Fibroblast of skin of left quadriceps (primary cell): ENCODE measurements around the gene QKI.
A peak's percentile ranks its signal among the peaks of the same experiment; 100 is the strongest.

Source experiments
- DNase-seq, 2 experiments: peaks; one replicate each; pipeline ENCODE4 v3.0.0-alpha.2; 2013; ENCODE audit warnings: low read depth in 2 of 2

The QKI gene

DNA sequence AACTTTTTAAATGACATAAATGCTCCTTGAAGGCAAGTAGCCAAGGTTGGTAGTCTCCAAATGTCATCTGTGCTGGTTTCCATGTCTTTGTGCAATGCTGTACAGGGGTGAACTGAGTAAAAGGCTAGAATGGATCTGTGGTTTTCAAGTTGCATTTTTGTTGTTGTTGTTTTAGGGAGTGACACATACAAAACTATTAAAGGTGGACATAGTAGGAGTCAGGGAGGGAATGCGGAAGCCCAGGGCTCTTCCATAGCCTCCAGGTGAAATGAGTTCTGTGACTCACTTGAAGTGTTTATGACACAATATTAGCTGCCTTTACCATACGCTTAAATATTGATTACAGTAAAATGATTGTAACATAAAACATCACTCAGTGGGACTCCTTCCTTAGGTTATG, 22.5 kb upstream of the QKI start:
- DNase-seq = no peak

DNA sequence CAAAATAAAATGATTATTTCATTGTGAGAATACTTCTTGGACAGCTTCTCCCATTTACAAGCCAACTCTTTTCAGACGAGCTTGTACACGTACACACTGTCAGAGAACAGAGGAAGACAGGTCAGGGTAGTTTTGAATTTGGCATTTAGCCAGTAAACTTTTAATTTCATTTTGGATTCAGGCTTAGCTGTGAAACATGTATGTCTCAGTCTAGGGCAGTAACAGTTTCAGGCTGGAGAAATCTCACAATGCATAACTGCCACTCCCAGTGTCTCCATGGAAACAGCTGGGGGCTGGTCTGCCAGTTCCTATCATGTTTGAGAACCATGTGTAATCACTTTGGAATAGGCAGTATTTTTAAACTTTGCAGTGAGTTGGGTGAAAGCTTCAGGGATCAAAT, 22.0 kb upstream of the QKI start:
- no peak for DNase-seq

DNA sequence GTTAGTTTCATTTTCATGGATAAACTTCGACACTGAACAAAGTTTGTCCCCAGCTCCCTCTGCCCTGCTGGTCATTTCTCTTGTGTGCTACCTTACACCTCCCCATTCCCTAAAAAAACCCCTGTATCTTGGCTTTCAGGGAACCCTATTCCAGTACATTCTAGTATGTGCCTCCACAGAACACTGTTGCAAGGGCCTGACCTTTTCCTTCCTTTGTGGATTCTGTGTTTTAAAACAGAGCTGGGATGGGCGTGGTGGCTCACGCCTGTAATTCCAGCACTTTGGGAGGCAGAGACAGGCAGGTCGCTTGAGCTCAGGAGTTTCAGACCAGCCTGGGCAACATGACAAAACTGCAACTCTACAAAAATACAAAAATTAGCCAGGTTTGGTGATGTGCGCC, 20.6 kb upstream of the QKI start:
- DNase-seq = no peak

GRCh38 chr6:163394659-163395058, 19.9 kb upstream of the QKI start:
- no peak for DNase-seq

GRCh38 chr6:163395122-163395830, 19.2 kb upstream of the QKI start:
- no peak for DNase-seq

DNA sequence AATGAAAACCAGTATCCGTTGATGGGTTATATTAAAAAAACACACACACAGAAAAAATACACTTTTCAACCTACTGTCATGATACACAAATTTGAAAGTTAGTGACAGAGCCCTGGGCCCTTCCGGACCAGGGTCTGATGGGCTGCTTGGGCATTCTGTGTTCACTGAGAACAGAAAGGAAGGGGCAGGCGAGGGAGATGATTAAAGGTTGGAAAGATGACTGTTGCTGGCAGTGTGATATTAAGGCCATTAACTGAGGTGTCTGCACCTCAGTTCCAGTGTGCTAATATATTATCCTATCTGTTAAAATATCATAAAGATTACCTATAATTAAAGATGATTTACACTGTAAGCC, 18.7 kb upstream of the QKI start:
- no peak for DNase-seq

DNA sequence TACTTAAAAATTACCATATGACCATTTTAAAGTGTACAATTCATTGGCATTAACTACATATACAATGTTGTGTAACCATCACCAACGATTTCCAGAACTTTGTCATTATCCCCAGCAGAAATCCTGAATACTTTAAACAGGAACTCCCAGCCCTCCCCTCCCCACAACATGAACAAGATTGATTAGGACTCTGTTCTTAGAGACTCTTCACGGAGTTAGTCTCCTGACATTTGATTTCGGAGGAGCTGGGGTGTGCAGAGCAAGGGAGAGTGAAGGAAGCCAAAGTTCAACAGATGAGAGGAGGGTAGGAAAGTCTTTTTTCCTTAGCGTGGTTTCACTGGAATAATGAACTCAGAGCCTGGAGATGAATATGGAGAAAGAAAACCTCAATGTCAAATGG, 17.2 kb upstream of the QKI start:
- no peak for DNase-seq

- no peak for DNase-seq
Observed at GRCh38 chr6:163398115-163398514, 16.4 kb upstream of the QKI start.

DNA sequence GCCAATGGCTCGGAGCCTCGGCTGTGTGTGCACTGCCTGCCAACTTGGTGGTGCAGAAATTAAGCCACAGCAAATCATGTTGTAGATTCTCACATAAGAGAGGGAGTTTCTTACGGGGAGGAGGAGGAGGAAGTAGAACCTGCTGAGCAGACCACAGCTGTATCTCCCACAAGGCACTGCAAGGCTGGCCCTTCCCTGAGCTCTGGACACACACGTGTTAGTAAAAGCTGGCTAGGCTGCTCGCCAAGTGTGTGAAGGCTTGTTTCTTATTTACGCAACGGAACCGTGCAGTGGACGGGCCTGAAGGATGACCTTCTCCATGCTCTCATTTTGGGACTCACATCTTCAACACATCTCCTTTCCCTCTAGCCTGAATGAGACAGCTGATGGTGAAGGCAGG, 15.7 kb upstream of the QKI start:
- no peak for DNase-seq

DNA sequence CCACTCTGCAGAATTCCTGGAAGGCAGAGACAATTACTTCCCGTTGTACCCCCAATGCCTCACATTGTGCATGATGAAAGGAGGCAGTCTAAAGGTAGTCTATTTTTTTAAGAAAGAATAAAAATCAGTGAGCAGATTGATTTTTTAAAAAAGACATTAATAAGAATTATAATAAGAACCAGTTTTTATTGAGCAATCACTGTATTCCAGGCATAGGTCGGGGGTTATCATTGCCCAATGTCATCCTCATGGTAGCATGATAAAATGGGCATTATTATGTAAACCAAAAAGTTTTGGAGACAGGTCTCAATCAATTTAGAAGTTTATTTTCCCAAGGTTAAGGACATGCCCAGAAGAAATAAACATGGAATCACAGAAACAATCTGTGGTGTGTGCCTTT, 14.0 kb upstream of the QKI start:
- DNase-seq = no peak

- no peak for DNase-seq
Observed at GRCh38 chr6:163401039-163401885, 13.3 kb upstream of the QKI start.

DNA sequence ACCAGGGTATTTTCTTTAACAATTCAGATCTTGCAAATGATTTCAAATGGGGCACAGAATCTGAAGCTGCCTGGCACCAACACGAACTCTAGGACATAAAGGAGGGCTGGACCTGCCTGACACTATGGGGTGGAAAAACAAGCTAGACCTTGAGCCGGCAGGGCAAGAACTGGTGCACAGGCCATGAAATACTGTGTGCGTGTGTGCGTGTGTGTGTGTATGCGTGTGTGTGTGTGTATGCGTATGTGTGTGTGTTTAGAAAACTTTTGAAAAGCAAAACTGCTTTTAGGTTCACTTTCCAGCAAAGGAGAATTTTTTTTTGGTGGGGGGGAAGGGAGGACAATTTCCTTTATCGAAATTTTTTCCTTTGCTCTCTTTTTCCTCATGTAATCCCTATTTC, 11.9 kb upstream of the QKI start:
- no peak for DNase-seq

DNA sequence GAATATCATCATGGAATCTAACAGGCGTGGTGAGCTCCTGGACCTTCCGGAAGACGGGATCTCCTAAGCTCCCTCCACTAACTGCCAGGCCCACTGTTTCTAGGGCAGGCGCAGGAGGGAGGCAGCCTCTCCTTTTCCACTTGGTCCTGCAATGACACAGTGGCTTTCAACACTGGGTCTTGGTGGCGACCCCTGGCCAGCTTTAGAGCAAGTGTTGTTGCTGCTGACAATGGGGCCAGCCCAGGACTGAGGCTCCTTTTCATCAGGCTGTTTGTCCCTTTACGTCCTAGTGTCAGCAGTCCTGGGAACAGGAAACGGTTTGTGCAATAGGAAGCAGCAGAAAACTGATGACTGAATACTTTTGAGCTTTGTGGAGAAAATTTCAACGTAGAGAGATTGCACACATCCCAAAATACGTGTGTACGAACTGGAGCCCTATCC, 9.7 kb upstream of the QKI start:
- no peak for DNase-seq

- no peak for DNase-seq
Observed at GRCh38 chr6:163405412-163406309, 8.9 kb upstream of the QKI start.

DNA sequence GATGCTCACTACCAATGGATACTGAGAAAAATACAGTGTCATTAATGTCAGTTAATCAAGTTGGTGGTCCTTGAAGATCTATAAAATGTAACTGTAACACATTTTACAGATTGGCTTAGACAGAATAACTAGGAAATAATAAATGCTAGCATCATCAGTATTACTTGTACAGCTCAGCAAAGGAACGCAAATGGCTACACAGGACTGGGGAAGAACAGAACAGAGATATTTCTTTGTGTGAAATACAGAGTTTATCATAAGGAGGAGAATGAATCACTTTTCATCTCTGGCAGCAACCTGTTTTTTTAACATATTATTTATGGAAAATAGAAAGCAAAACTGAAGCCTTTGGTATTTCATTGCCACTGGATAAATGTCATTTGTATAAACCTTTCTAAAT, 8.2 kb upstream of the QKI start:
- DNase-seq = no peak

- no peak for DNase-seq
Observed at GRCh38 chr6:163406830-163407229, 7.7 kb upstream of the QKI start.

DNA sequence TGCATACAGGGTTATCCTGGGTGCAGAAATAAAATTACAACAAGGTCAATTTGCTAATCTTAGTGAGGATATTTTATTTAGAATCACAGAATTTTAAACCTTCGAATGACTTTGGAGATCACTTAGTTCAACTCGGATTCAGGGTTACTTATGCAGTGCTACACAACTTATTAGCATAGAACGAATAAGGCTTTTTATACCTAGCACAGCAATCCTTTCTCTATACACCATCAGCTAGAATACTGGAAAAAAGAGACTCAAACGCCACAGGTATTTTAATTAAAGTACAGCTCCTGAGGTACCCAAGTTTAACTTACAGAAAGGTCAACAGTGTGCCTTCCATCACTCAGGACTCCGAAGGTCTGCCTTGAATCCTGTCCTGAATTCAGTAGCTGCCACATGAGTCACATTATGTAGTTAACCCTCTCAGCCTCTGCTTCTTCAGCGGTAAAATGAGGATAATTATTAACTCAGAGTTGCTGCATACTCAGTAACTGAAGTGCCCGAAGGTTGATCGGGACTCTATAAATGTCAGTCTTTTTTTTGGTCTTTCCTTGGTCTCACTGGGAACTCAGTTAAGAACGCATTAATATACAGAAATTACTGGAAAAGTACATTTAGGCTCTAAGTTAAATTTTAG, 6.0 kb upstream of the QKI start:
- no peak for DNase-seq

- DNase-seq = no peak
Observed at GRCh38 chr6:163409712-163410111, 4.8 kb upstream of the QKI start.

DNA sequence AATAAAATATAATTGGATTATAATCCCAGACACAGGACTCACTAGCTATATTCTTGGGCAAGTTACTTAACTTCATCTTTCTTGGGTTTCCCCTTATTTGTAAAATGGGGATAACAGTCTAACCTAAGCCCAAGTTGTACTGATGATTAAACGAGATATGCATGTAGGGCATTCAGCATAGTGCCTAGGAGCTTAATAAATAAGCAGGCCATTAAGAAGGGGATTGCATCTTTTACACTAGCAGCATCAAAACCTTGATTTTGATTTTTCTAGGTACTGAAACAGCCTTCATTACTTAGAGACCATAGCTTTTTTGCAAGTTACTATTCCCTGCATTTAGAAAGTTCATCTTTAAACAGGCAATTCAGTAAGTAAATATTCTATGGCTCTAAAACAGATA, 2.2 kb upstream of the QKI start:
- no peak for DNase-seq

DNA sequence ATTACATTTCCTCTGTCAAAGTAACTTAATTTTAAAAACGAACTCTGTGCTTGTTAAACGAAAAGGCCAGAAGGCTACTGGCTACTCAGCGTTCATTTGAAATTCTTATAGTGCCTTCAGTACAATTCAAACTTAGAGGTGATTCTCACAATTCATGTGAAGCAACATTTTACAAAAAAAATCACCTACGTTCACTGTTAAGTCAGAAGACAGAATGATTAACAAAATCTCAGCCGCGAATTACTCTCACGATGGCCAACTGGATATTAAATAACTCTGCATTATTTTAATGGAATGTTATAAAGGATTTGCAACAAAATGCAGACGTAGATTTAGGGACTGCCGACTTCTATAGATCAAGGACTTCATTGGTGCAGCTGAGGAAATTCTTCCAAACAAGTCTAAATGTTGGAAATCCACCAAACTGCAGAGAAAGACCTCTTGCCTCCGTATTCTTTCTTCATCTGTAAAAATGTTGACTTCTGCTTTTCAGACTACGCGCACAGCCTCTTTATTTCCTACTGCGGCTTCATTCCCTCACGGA, 1.6 kb upstream of the QKI start:
- DNase-seq = no peak

DNA sequence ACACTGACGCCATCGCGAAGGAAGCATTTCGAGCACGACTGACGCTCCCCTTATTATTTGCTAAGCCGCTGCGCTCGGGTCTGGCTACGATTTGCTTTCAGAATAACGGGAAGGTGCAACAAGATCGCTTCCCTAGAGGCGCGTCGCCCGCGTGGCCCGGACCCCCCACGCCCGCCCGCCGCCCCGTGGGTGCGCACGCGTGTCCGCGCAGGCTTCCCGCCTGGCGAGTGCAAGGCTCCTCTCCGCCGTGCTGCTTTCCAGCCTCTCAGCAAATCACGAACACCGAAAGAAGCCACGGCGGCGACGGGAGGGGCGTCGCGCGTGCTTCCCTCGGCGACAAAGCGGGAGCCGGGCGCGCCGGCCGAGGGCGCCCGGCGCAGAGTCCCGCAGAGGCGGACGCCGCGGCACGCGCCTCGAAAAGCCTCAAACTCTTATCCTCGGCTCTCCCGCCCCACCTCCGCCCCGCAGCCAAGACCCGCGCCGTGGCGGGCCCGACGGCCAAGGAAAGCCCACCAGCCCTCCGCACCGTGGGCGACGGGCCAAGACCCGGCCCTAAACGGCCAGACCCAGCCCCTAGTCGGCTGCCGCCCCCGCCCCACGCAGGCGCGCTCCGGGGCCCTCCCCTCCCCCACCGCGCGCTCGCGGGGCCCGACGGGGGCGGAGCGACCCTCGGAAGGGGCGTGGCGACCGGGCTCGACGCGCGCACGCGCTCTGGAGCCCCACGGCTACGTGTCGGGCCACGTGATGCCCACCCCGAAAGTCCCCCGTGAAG, 987 bp upstream of the QKI start:
- peak; percentile 88 to 89 for DNase-seq
